IMR-90 (cell line): ENCODE measurements around the gene ACTMAP. TPM values are rescaled to one million over a fixed set of nuclear protein-coding genes. Genes with fewer than 3 reads are reported as not detected.
A peak's percentile ranks its signal among the peaks of the same experiment; 100 is the strongest.

ENCODE experiments used
- ATAC-seq: fragments of 200-7000 bp; cut with Tn5 transposase; 2 replicates; pipeline ENCODE4 v1.9.1; 2020; ENCODE audit warnings: low read depth, mild to moderate bottlenecking, moderate library complexity
- BruUV-seq: library from RNA; stranded (reverse); fragments of 400-500 nt; replicated peaks from 2 replicates; lab custom pipeline; 2021; lab: Mats Ljungman, UMichigan
- CTCF ChIA-PET: fragments of 300-600 bp; formaldehyde crosslinking; extraction: SDS; loops from one replicate; lab custom pipeline; 2021; ENCODE audit warnings: antibody characterized with exemption; lab: Yijun Ruan, JAX
- POLR2A ChIA-PET: fragments of 300-600 bp; sonication (Branson Sonifier 250); formaldehyde crosslinking; loops from one replicate; lab custom pipeline; 2022; ENCODE audit warnings: antibody characterized with exemption; ENCODE audit not compliant: unreplicated experiment; lab: Charles Lee
- DNase-seq: peaks from one replicate; pipeline ENCODE4 v3.0.0; 2013
- H2AFZ ChIP-seq: replicated peaks from 2 replicates; pipeline ENCODE3; 2013; ENCODE audit warnings: low read length, mild to moderate bottlenecking; ENCODE audit not compliant: poor library complexity
- H2AK5ac ChIP-seq: 2 replicates; pipeline ENCODE4 v1.6.1; 2013; ENCODE audit warnings: low read depth, low read length, inconsistent platforms
- H2AK9ac ChIP-seq: replicated peaks from 2 replicates; pipeline ENCODE3; 2013; ENCODE audit warnings: mild to moderate bottlenecking, low read depth, low read length, moderate library complexity; ENCODE audit not compliant: poor library complexity
- H2BK120ac ChIP-seq: 2 replicates; pipeline ENCODE4 v1.6.1; 2013; ENCODE audit warnings: low read depth, low read length, inconsistent platforms
- H2BK15ac ChIP-seq: 3 replicates; pipeline ENCODE4 v1.6.1; 2013; ENCODE audit warnings: low read depth, low read length, inconsistent platforms
- H2BK20ac ChIP-seq: 2 replicates; pipeline ENCODE4 v1.6.1; 2013; ENCODE audit warnings: low read depth, mild to moderate bottlenecking, inconsistent platforms, low read length, moderate library complexity
- H2BK5ac ChIP-seq: 2 replicates; pipeline ENCODE4 v1.6.1; 2013; ENCODE audit warnings: mild to moderate bottlenecking, low read depth, low read length, inconsistent platforms; ENCODE audit not compliant: poor library complexity, severe bottlenecking
- H3K14ac ChIP-seq: replicated peaks from 2 replicates; pipeline ENCODE4 v1.6.1; 2013; ENCODE audit warnings: low read depth, low read length, inconsistent platforms
- H3K18ac ChIP-seq: 2 replicates; pipeline ENCODE4 v1.6.1; 2013; ENCODE audit warnings: low read depth, low read length, control low read depth
- H3K23ac ChIP-seq: 2 replicates; pipeline ENCODE4 v1.6.1; 2013; ENCODE audit warnings: low read depth, low read length, inconsistent platforms
- H3K27ac ChIP-seq: 2 replicates; pipeline ENCODE4 v1.5.1; 2013; ENCODE audit warnings: mild to moderate bottlenecking, control low read depth, low read length; ENCODE audit not compliant: insufficient read depth
- H3K27me3 ChIP-seq: 2 replicates; pipeline ENCODE4 v1.6.1; 2013; ENCODE audit warnings: low read length; ENCODE audit not compliant: control insufficient read depth, insufficient read depth
- H3K36me3 ChIP-seq: 2 replicates; pipeline ENCODE4 v1.6.1; 2013; ENCODE audit warnings: low read length, mixed read lengths; ENCODE audit not compliant: control insufficient read depth, insufficient read depth
- H3K4ac ChIP-seq: 2 replicates; pipeline ENCODE4 v1.6.1; 2013; ENCODE audit warnings: low read depth, low read length, inconsistent platforms
- H3K4me1 ChIP-seq: 2 replicates; pipeline ENCODE4 v1.6.1; 2013; ENCODE audit warnings: low read length, mixed read lengths; ENCODE audit not compliant: control insufficient read depth, insufficient read depth
- H3K4me2 ChIP-seq: 2 replicates; pipeline ENCODE4 v1.6.1; 2013; ENCODE audit warnings: low read depth, mild to moderate bottlenecking, control low read depth, low read length, moderate library complexity
- H3K4me3 ChIP-seq: 2 replicates; pipeline ENCODE4 v1.5.1; 2013; ENCODE audit warnings: low read depth, mild to moderate bottlenecking, control low read depth, low read length, moderate library complexity; ENCODE audit not compliant: insufficient read depth
- H3K56ac ChIP-seq: 2 replicates; pipeline ENCODE4 v1.6.1; 2013; ENCODE audit warnings: low read length, inconsistent platforms; ENCODE audit not compliant: insufficient read depth; ENCODE audit errors: extremely low read depth
- H3K79me1 ChIP-seq, 2 experiments: 2 replicates each; pipeline ENCODE4 v1.6.1; 2013; ENCODE audit warnings: low read length in 2 of 2, inconsistent platforms in 1 of 2, low read depth in 1 of 2
- H3K9ac ChIP-seq: 2 replicates; pipeline ENCODE4 v1.6.1; 2013; ENCODE audit warnings: low read depth, low read length, control low read depth
- H3K9me1 ChIP-seq: 2 replicates; pipeline ENCODE4 v1.6.1; 2013; ENCODE audit warnings: low read length, inconsistent platforms; ENCODE audit not compliant: insufficient read depth
- H3K9me3 ChIP-seq: 2 replicates; pipeline ENCODE4 v1.6.1; 2013; ENCODE audit warnings: low read length; ENCODE audit not compliant: control insufficient read depth, insufficient read depth
- H4K20me1 ChIP-seq: 2 replicates; pipeline ENCODE4 v1.6.1; 2013; ENCODE audit warnings: low read length, inconsistent platforms; ENCODE audit not compliant: insufficient read depth
- H4K5ac ChIP-seq: 2 replicates; pipeline ENCODE4 v1.6.1; 2013; ENCODE audit warnings: mild to moderate bottlenecking, low read depth, low read length, control low read depth
- H4K8ac ChIP-seq, 2 experiments: 2 replicates each; pipeline ENCODE4 v1.6.1; 2013; ENCODE audit warnings: low read depth in 2 of 2, low read length in 2 of 2, control low read depth in 1 of 2, inconsistent platforms in 1 of 2
- H4K91ac ChIP-seq: 2 replicates; pipeline ENCODE4 v1.6.1; 2013; ENCODE audit warnings: low read depth, low read length, inconsistent platforms; ENCODE audit not compliant: insufficient read depth
- BHLHE40 ChIP-seq: fragments of 150-350 bp; IDR thresholded peaks from 2 replicates; pipeline ENCODE4 v1.6.1; 2016; ENCODE audit warnings: mild to moderate bottlenecking, low read depth, low read length
- CHD1 ChIP-seq: IDR thresholded peaks from 2 replicates; pipeline ENCODE4 v1.6.1; 2012; ENCODE audit warnings: low read depth, low read length, improper control_type of control experiment
- FOS ChIP-seq: fragments of 150-350 bp; IDR thresholded peaks from 2 replicates; pipeline ENCODE4 v1.6.1; 2016; ENCODE audit warnings: low read depth, low read length
- MAZ ChIP-seq: IDR thresholded peaks from 2 replicates; pipeline ENCODE4 v1.6.1; 2012; ENCODE audit warnings: low read depth, mild to moderate bottlenecking, low read length, improper control_type of control experiment, moderate library complexity, borderline replicate concordance
- MXI1 ChIP-seq: IDR thresholded peaks from 2 replicates; pipeline ENCODE4 v1.6.1; 2012; ENCODE audit warnings: low read depth, mild to moderate bottlenecking, low read length, moderate library complexity, borderline replicate concordance
- POLR2A ChIP-seq: IDR thresholded peaks from 2 replicates; pipeline ENCODE4 v1.6.1; 2012; ENCODE audit warnings: mild to moderate bottlenecking, low read depth, low read length
- RAD21 ChIP-seq: IDR thresholded peaks from 2 replicates; pipeline ENCODE4 v1.6.1; 2012; ENCODE audit warnings: low read length, improper control_type of control experiment
- SMC3 ChIP-seq: fragments of 150-350 bp; IDR thresholded peaks from 2 replicates; pipeline ENCODE4 v1.6.1; 2016; ENCODE audit warnings: low read depth, mild to moderate bottlenecking, antibody characterized with exemption, low read length, moderate library complexity
- WGBS, 2 experiments: methylation state at CpG; one replicate each; pipeline versions ENCODE4 v1.1.5 to v1.1.7; 2013; ENCODE audit warnings: missing lambda C conversion rate in 2 of 2; ENCODE audit not compliant: insufficient read length in 1 of 2; ENCODE audit errors: extremely low coverage in 2 of 2; 5-methylcytosine and 5-hydroxymethylcytosine counted together
- dilution Hi-C: fragments of 300-500 bp; cut with HindIII; formaldehyde crosslinking; loops from one replicate; pipeline ENCODE4 v1.14.3; 2018; ENCODE audit warnings: low sequenced_read_pairs; ENCODE audit not compliant: unreplicated experiment
- in situ Hi-C: fragments of 300-500 bp; cut with MboI; formaldehyde crosslinking; loops from 3 replicates; pipeline ENCODE4 v1.14.3; 2019; ENCODE audit warnings: low sequenced_read_pairs, inconsistent platforms, mixed read lengths
- intact Hi-C: fragments of 100-400 bp; cut with micrococcal nuclease; formaldehyde crosslinking; loops from 2 replicates; pipeline ENCODE4 v1.10.0; 2022
- polyA plus RNA-seq, 3 experiments: library from polyadenylated mRNA; depleted of rRNA; stranded (reverse); fragments of >200 nt; gene quantifications; 2 replicates each; pipeline ENCODE4 v1.2.3, GENCODE V29; 2012; ENCODE audit warnings: low replicate concordance in 1 of 3
- total RNA-seq: library from RNA; depleted of rRNA; stranded (reverse); fragments of >200 nt; gene quantifications from 2 replicates; pipeline ENCODE4 v1.2.3, GENCODE V29; 2012
- TF ChIP-seq, protein P1 (sequence below): fragments of 150-350 bp; IDR thresholded peaks from 2 replicates; pipeline ENCODE4 v1.6.1; 2017; ENCODE audit warnings: mild to moderate bottlenecking, antibody characterized with exemption, low read length, low read depth
- TF ChIP-seq, protein P2 (sequence below): fragments of 150-350 bp; IDR thresholded peaks from 2 replicates; pipeline ENCODE4 v1.6.1; 2016; ENCODE audit warnings: low read depth, mild to moderate bottlenecking, low read length, moderate library complexity, borderline replicate concordance

The ACTMAP gene
- total and polyA plus RNA-seq, 2 of the 4 experiments (the other 2 are of a cell fraction): 0.54 to 5.4 TPM

DNA sequence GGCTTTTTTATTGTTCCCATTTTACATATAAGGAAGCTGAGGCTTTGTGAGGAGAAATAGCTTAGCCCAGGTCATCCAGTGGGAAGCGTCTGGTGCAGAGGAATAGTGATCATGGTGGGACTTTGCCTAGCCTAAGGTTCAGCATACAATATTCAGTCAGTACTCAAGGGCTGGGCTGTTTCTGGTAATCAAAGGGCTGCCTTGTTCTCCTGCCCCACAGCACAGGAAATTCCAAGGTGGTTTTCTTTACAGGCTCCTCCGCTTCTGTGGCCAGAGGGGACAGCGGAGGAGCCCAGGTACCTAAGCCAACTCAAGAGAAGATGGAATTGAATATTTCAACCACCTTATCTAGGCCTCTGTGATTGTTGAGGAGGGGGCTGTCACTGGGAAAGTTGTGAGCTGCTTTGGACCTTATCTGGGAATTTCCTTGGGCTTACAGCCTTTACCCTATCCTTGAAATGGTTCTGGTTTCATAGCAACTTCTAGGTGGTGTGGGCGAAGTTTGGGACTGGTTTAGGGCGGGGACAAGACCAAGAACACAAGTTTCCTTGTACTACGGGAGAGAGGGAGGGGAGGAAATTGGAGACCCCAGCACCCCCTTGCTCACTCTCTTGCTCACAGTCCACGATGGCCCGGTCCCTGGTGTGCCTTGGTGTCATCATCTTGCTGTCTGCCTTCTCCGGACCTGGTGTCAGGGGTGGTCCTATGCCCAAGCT, 24.8 kb upstream of the ACTMAP start, which contains the start of gene MIA:
MIA (plus strand) TSS at position 606 of the 716 bp plus-strand sequence; CDS start at position 628, 22 bp downstream.
- BruUV-seq: no TSS peak
- Histone ChIP-seq H3K23ac (no peak within 1 kb of the TSS), H4K20me1 (peaks cover 9% of the 10 kb centered on the region; the same call in 1 of the 2 replicates), H3K18ac (no peak within 1 kb of the TSS), H3K9ac (no peak within 1 kb of the TSS), H2BK120ac (no peak within 1 kb of the TSS), H3K36me3 (no peaks in the 10 kb centered on the region), H3K56ac (no peak within 1 kb of the TSS), H3K27me3 (no peaks in the 10 kb centered on the region), H3K4me3 (no peak within 1 kb of the TSS), H3K4ac (no peak within 1 kb of the TSS), H3K4me2 (no peak within 1 kb of the TSS), H2BK5ac (no peak within 1 kb of the TSS), H2BK15ac (no peak within 1 kb of the TSS), H3K14ac (no peak within 1 kb of the TSS), H4K8ac (no peak within 1 kb of the TSS), H2AK9ac (peak within 1 kb of the TSS; percentile 60), H2AFZ (no peak within 1 kb of the TSS), H4K91ac (no peak within 1 kb of the TSS), H3K4me1 (peaks cover 6% of the 10 kb centered on the region), H3K27ac (no peak within 1 kb of the TSS), H4K5ac (no peak within 1 kb of the TSS), H2AK5ac (no peak within 1 kb of the TSS), H3K9me3 (peaks cover 2% of the 10 kb centered on the region; the same call in 1 of the 2 replicates), H3K9me1 (peaks cover 6% of the 10 kb centered on the region; the same call in 1 of the 2 replicates), H2BK20ac (no peak within 1 kb of the TSS), H3K79me1 (peaks cover 4 to 10% of the 10 kb centered on the region in 2 experiments; a peak in 3 of 4 replicates)
- CTCF ChIA-PET: no interaction called here
- dilution Hi-C loops (no loop called here), intact Hi-C loops (no loop called here), in situ Hi-C loops (no loop called here)
- no peak for ATAC-seq
- no CpG with 5 or more reads among the region's 9 CpGs for WGBS, 2 experiments
- DNase-seq: no peak
- POLR2A ChIA-PET: no interaction called here
- TF ChIP-seq RAD21 (no peak), MXI1 (no peak), CHD1 (no peak), POLR2A (no peak), MAZ (no peak), BHLHE40 (no peak), SMC3 (no peak), FOS (no peak)
- TF ChIP-seq, protein P1, sequence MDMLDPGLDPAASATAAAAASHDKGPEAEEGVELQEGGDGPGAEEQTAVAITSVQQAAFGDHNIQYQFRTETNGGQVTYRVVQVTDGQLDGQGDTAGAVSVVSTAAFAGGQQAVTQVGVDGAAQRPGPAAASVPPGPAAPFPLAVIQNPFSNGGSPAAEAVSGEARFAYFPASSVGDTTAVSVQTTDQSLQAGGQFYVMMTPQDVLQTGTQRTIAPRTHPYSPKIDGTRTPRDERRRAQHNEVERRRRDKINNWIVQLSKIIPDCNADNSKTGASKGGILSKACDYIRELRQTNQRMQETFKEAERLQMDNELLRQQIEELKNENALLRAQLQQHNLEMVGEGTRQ: no peak
- TF ChIP-seq, protein P2, sequence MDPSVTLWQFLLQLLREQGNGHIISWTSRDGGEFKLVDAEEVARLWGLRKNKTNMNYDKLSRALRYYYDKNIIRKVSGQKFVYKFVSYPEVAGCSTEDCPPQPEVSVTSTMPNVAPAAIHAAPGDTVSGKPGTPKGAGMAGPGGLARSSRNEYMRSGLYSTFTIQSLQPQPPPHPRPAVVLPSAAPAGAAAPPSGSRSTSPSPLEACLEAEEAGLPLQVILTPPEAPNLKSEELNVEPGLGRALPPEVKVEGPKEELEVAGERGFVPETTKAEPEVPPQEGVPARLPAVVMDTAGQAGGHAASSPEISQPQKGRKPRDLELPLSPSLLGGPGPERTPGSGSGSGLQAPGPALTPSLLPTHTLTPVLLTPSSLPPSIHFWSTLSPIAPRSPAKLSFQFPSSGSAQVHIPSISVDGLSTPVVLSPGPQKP: no peak
